ENCODE results near the gene PPM1B. TPM values are rescaled to one million over a fixed set of nuclear protein-coding genes. Genes with fewer than 3 reads are reported as not detected.
A peak's percentile ranks its signal among the peaks of the same experiment; 100 is the strongest.

The PPM1B gene
- total and polyA plus RNA-seq, 2 of the 8 experiments (the other 6 are each of a cell fraction or from before 2014, with no cell fraction given) = 43.6 to 126 TPM

DNA sequence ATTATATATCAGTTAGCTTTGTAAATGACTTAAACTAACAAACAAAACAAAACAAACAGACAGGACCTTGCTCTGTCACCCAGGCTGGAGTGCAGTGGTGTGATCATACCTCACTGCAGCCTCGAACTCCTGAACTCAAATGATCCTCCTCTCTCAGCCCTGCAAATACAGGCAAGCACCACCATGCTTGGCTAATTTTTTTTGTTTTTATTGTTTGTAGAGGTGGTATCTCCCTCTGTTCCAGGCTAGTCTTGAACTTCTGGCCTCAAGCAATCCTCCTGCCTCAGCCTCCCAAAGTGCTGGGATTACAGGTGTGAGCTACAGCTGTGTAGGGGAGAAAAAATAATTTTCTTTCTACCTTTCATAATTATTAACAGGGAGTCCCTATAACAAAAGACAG is 33.8 kb upstream of the PPM1B start:
- H3K23me2 ChIP-seq (ENCODE audit: low read depth, low read length) = no peaks in the 10 kb centered on the region
- peak overlapping the region; percentile 79 for H3K56ac ChIP-seq (replicated peaks; ENCODE audit: insufficient read length, low read depth, low read length)
- no peaks in the 10 kb centered on the region for H3K79me2 ChIP-seq (ENCODE audit: control insufficient read depth in 1 of 2, insufficient read depth in 2 of 2, low read length in 2 of 2)
- H3K4ac ChIP-seq (replicated peaks; ENCODE audit: insufficient read length, low read depth, low read length) = peak overlapping the region; percentile 94
- no peak overlapping the region for H3K9ac ChIP-seq (replicated peaks in 1 of 4; ENCODE audit: extremely low read depth in 1 of 4, low read depth in 3 of 4, low read length in 3 of 4)
- ChIA-PET CTCF (ENCODE audit: partially characterized antibody) (no interaction called here), POLR2A (ENCODE audit: partially characterized antibody) (no interaction called here)
- peak overlapping the region; percentile 84; the same call in 1 of the 2 replicates for H3K18ac ChIP-seq (ENCODE audit: extremely low read depth, low read length)
- H2AFZ ChIP-seq (ENCODE audit: low read length) = no peak overlapping the region
- H3K9me3 ChIP-seq (ENCODE audit: insufficient read depth in 2 of 2, low read depth in 1 of 2, low read length in 1 of 2) = peaks cover 7 to 11% of the 10 kb centered on the region in 2 experiments; a peak in 2 of 4 replicates
- peak overlapping the region; percentile 91; the same call in 1 of the 2 replicates for H2BK12ac ChIP-seq (ENCODE audit: low read depth, low read length)
- FAIRE-seq (peak; percentile 36), DNase-seq (ENCODE audit: low read depth in 1 of 2, low spot score in 2 of 2) (no peak)
- no peak overlapping the region; the same call in 1 of the 2 replicates for H4K8ac ChIP-seq (ENCODE audit: extremely low read depth, insufficient read depth, low read length)
- H3K36me3 ChIP-seq (ENCODE audit: control insufficient read depth in 2 of 4, insufficient read depth in 4 of 4, low read length in 3 of 4) = no peaks in the 10 kb centered on the region
- H3K23ac ChIP-seq (ENCODE audit: insufficient read length) = no peak overlapping the region
- peak overlapping the region; percentile 94; the same call in 1 of the 2 replicates for H2BK20ac ChIP-seq (ENCODE audit: low read length)
- no peaks in the 10 kb centered on the region for H4K20me1 ChIP-seq (replicated peaks in 1 of 2; ENCODE audit: control insufficient read depth in 1 of 2, insufficient read depth in 2 of 2, low read length in 2 of 2)
- no peak overlapping the region for H2BK15ac ChIP-seq (ENCODE audit: low read length)
- peaks cover 5 to 26% (median 22%) of the 10 kb centered on the region in 4 experiments; a peak in 6 of 7 replicates for H3K4me1 ChIP-seq (replicated peaks in 1 of 4; ENCODE audit: control insufficient read depth in 3 of 4, insufficient read depth in 4 of 4, low read length in 3 of 4)
- peak overlapping the region; percentile 32 to 69; a peak in 2 of 4 replicates for H3K4me2 ChIP-seq (ENCODE audit: insufficient read depth in 1 of 2, low read depth in 2 of 2, low read length in 2 of 2)
- peak overlapping the region in 1 of 4 experiments; percentile 38; a peak in 1 of 8 replicates for H3K4me3 ChIP-seq (ENCODE audit: extremely low read depth in 1 of 4, insufficient read depth in 2 of 4, low read depth in 3 of 4, low read length in 4 of 4)
- H3K27ac ChIP-seq (ENCODE audit: low read depth, low read length) = peak overlapping the region; percentile 82
- H2BK5ac ChIP-seq (ENCODE audit: low read depth, low read length) = peak overlapping the region; percentile 99
- peak overlapping the region; percentile 99 for H4K91ac ChIP-seq (replicated peaks; ENCODE audit: insufficient read length, low read length)
- peak overlapping the region; percentile 93 for H4K5ac ChIP-seq (ENCODE audit: insufficient read length, low read depth, low read length)
- peak overlapping the region; percentile 69; the same call in 1 of the 2 replicates for H2AK5ac ChIP-seq (ENCODE audit: low read depth, low read length)
- WGBS, 2 experiments (ENCODE audit: extremely low coverage in 1 of 2, insufficient coverage in 1 of 2, insufficient read length in 1 of 2, insufficient replicate concordance in 2 of 2, low coverage in 1 of 2, low lambda C conversion rate in 2 of 2, missing lambda C conversion rate in 1 of 2) = 67% methylated on average over 1 of the region's 1 CpG; no CpG with 5 or more reads in 1 of the 2 experiments
- H3K27me3 ChIP-seq (replicated peaks in 1 of 4; ENCODE audit: control insufficient read depth in 3 of 4, extremely low read depth in 1 of 4, insufficient read depth in 3 of 4, low read length in 3 of 4) = no peaks in the 10 kb centered on the region
- H3K14ac ChIP-seq (ENCODE audit: insufficient read length) = no peak overlapping the region
- H2BK120ac ChIP-seq (replicated peaks; ENCODE audit: low read depth, low read length) = peak overlapping the region; percentile 100
- H3K79me1 ChIP-seq (ENCODE audit: low read depth, low read length) = no peaks in the 10 kb centered on the region
